ENCODE data around the gene TCEAL5.
A peak's percentile ranks its signal among the peaks of the same experiment; 100 is the strongest.

Gene TCEAL5

DNA sequence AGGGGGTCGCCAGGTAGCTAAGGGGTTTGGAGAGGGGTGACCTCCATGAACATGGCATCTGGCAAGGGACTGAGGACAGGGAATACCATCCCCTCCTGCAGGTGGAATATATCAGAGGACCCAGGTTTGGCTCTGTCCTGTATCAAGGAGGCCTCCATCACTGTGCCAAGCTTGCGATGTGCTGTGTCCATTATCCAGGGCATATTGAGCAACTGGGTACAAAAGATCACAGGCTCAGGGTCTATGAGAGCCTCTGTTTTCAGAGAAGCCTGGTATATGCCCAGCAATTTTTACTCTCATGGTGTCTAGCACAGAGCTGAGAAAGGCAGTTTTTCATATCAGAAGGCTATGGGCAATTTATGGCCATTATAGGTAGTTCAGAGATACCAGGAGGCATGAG lies 16.6 kb upstream of the TCEAL5 start:
- no peak for DNase-seq (ENCODE audit: extremely low spot score)
- ChIA-PET POLR2A (no interaction called here), CTCF (no interaction called here)
- TF ChIP-seq LEF1 (IDR thresholded peaks at IDR 0.05; ENCODE audit: borderline replicate concordance) (no peak), FOXA1 (IDR thresholded peaks at IDR 0.05) (no peak), BHLHE40 (IDR thresholded peaks at IDR 0.05; ENCODE audit: borderline replicate concordance) (no peak)

DNA sequence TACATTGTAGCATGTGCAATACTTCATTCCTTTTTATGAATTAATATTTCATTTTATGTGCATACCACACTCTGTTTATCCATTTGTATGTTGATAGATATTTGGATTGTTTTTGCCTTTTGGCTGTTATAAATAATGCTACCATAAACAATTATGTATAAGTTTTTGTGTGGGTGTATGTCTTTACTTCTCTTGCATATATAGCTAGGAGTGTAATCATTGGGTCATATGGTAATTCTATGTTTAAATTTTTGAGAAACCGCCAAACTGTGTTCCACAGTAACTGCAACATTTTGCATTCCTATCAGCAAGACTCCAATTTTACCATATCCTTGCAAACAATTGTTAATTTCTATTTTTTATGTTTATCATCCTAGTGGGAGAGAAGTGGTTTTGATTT lies 3.1 kb upstream of the TCEAL5 start:
- ChIA-PET CTCF (no interaction called here), POLR2A (interaction anchor here (1.1 kb wide), 1 partner anchor 25 kb away, joined by 3 read pairs; the partner anchor contains the start of gene TCEAL8)
- TF ChIP-seq NFRKB (IDR thresholded peaks at IDR 0.05) (no peak), FOXM1 (IDR thresholded peaks at IDR 0.05; ENCODE audit: borderline replicate concordance) (no peak), HDGF (IDR thresholded peaks at IDR 0.05; ENCODE audit: borderline replicate concordance) (no peak), ARNT (IDR thresholded peaks at IDR 0.05) (no peak), FOXK2 (IDR thresholded peaks at IDR 0.05) (no peak), SUZ12 (IDR thresholded peaks at IDR 0.05) (no peak), L3MBTL2 (conservative IDR thresholded peaks at IDR 0.05) (no peak), CTBP1 (IDR thresholded peaks at IDR 0.05; ENCODE audit: borderline replicate concordance) (no peak), ZNF384 (IDR thresholded peaks at IDR 0.05) (no peak), LEF1 (IDR thresholded peaks at IDR 0.05; ENCODE audit: borderline replicate concordance) (no peak), ELF4 (IDR thresholded peaks at IDR 0.05) (no peak), SP1 (IDR thresholded peaks at IDR 0.05) (no peak), BHLHE40 (IDR thresholded peaks at IDR 0.05; ENCODE audit: borderline replicate concordance) (no peak)
- TF ChIP-seq, protein P1, sequence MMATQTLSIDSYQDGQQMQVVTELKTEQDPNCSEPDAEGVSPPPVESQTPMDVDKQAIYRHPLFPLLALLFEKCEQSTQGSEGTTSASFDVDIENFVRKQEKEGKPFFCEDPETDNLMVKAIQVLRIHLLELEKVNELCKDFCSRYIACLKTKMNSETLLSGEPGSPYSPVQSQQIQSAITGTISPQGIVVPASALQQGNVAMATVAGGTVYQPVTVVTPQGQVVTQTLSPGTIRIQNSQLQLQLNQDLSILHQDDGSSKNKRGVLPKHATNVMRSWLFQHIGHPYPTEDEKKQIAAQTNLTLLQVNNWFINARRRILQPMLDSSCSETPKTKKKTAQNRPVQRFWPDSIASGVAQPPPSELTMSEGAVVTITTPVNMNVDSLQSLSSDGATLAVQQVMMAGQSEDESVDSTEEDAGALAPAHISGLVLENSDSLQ (IDR thresholded peaks at IDR 0.05) = no peak
- DNase-seq (ENCODE audit: extremely low spot score) = no peak

DNA sequence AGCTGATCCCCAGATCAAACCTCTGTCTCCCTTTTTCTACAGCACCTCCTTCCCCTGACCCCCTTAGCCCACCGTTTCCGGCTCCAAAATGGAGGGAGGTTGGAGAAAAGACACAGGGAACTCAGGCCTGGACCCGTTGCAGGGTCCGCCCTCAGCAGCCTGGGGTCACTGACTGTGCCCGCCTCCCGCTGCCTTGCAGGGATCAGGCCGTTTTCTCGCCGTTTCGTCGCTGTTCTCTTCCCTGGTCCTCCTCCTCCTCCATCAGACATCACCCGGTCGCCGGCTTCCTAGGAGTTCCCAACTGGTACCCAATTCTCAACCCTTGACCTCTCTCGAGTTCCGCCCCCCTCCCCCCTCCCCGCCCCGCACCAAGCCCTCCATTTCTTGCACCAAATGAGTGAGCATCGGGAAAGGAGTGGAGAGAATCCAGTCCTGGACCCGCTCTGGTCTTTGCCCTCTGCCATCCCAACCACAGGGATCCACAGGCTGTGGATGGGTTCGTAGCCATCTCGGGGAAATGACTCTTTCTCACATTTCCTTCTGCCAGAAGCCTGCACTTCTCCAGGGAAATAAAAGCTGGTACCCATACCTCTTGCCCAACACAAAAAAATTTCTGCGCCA lies 493 bp downstream of the TCEAL5 start:
- ChIA-PET CTCF (no interaction called here), POLR2A (no interaction called here)
- TF ChIP-seq NFRKB (IDR thresholded peaks at IDR 0.05) (no peak), FOXA1 (IDR thresholded peaks at IDR 0.05) (no peak), ZNF384 (IDR thresholded peaks at IDR 0.05) (no peak), SP1 (IDR thresholded peaks at IDR 0.05) (no peak), L3MBTL2 (conservative IDR thresholded peaks at IDR 0.05) (no peak), CTBP1 (IDR thresholded peaks at IDR 0.05; ENCODE audit: borderline replicate concordance) (no peak)
- DNase-seq (ENCODE audit: extremely low spot score) = no peak

DNA sequence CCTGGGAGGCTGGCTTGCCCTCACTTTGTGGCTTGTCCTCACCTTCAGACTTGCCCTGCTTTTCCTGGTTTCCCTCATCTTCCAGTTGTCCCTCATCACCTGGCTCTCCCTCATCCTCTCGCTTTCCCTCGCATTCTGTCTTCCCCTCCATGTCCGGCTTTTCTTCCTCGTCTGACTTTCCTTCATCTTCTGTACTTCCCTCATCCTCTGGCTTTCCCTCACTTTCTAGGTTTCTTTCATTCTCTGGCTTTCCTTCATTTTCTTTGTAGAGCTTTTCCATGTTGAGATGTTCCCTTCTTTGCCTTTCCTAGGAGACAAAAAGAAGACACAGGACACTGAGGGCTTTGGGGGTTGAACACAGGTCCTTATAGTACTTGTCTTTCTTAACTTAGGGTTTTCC lies 2.3 kb downstream of the TCEAL5 start:
- ChIA-PET POLR2A (no interaction called here), CTCF (no interaction called here)
- no peak for TF ChIP-seq L3MBTL2 (conservative IDR thresholded peaks at IDR 0.05)
- no peak for DNase-seq (ENCODE audit: extremely low spot score)

DNA sequence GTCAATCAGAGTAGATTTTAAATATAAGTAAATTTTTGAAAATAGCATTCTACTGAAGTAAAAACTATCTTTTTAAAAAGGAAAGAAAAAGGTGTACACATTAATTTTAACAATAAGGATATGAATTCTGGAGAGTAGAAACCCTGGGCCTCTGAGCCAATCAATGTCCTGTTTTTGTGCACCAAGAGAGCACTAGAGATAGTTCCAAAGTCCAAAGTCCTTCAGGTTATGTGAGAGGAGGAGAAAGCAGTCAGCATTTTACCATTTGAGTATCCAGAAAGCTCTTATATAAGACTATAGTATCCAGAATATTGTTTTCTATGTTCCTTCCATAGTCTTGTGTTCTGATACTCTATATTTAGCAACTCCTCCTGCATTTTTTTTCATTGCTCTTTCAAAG lies 18.3 kb downstream of the TCEAL5 start:
- DNase-seq (ENCODE audit: extremely low spot score) = no peak
- ChIA-PET POLR2A (interaction anchor here (1.5 kb wide), 1 partner anchor 98 kb away, joined by 3 read pairs; the partner anchor contains the start of gene TCEAL9), CTCF (interaction anchor here (1.4 kb wide), 1 partner anchor 9 kb away, joined by 3 read pairs; no protein-coding TSS in a partner anchor)
- no peak for TF ChIP-seq HDGF (IDR thresholded peaks at IDR 0.05; ENCODE audit: borderline replicate concordance)
- TF ChIP-seq SP1 (IDR thresholded peaks at IDR 0.05) = no peak
- no peak for TF ChIP-seq FOXK2 (IDR thresholded peaks at IDR 0.05)
- no peak for TF ChIP-seq FOXA1 (IDR thresholded peaks at IDR 0.05)
- TF ChIP-seq ARNT (IDR thresholded peaks at IDR 0.05) = no peak
- TF ChIP-seq ZNF384 (IDR thresholded peaks at IDR 0.05) = no peak
- TF ChIP-seq, protein P1 (IDR thresholded peaks at IDR 0.05) = no peak
- TF ChIP-seq SUZ12 (IDR thresholded peaks at IDR 0.05) = no peak
- no peak for TF ChIP-seq L3MBTL2 (conservative IDR thresholded peaks at IDR 0.05)
- TF ChIP-seq BHLHE40 (IDR thresholded peaks at IDR 0.05; ENCODE audit: borderline replicate concordance) = no peak
- TF ChIP-seq ELF4 (IDR thresholded peaks at IDR 0.05) = no peak
- TF ChIP-seq NFRKB (IDR thresholded peaks at IDR 0.05) = no peak
- no peak for TF ChIP-seq LEF1 (IDR thresholded peaks at IDR 0.05; ENCODE audit: borderline replicate concordance)
- TF ChIP-seq TARDBP (IDR thresholded peaks at IDR 0.05) = no peak
- no peak for TF ChIP-seq FOXM1 (IDR thresholded peaks at IDR 0.05; ENCODE audit: borderline replicate concordance)
- TF ChIP-seq CTBP1 (IDR thresholded peaks at IDR 0.05; ENCODE audit: borderline replicate concordance) = no peak

DNA sequence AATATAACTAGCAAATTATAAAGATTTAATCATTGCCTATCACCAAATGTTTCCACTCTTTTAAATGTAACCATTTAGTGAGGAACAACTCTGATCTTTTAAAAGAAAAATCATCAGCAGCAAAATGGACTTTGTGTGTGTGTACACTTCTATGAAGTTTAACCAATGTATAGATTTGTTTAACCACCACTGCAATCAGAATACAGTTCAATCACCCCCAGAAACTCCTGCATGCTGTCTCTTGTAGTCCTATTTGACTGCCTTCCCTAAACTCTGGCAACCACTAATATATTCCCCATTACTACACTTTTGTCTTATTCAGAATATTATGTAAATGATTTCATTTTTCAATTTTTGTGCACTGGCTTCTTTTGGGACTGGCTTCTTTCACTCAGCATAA lies 19.9 kb downstream of the TCEAL5 start:
- ChIA-PET CTCF (interaction anchor here (0.7 kb wide), 1 partner anchor 45 kb away, joined by 3 read pairs; no protein-coding TSS in a partner anchor), POLR2A (no interaction called here)
- no peak for DNase-seq (ENCODE audit: extremely low spot score)
- TF ChIP-seq SP1 (IDR thresholded peaks at IDR 0.05) = no peak
- no peak for TF ChIP-seq ELF4 (IDR thresholded peaks at IDR 0.05)
- TF ChIP-seq ARNT (IDR thresholded peaks at IDR 0.05) = no peak
- no peak for TF ChIP-seq SUZ12 (IDR thresholded peaks at IDR 0.05)
- TF ChIP-seq ZNF384 (IDR thresholded peaks at IDR 0.05) = no peak
- no peak for TF ChIP-seq BHLHE40 (IDR thresholded peaks at IDR 0.05; ENCODE audit: borderline replicate concordance)
- TF ChIP-seq FOXM1 (IDR thresholded peaks at IDR 0.05; ENCODE audit: borderline replicate concordance) = no peak
- TF ChIP-seq NFRKB (IDR thresholded peaks at IDR 0.05) = no peak
- TF ChIP-seq HDGF (IDR thresholded peaks at IDR 0.05; ENCODE audit: borderline replicate concordance) = no peak
- TF ChIP-seq L3MBTL2 (conservative IDR thresholded peaks at IDR 0.05) = no peak
- TF ChIP-seq LEF1 (IDR thresholded peaks at IDR 0.05; ENCODE audit: borderline replicate concordance) = no peak
- TF ChIP-seq FOXA1 (IDR thresholded peaks at IDR 0.05) = no peak
- TF ChIP-seq FOXK2 (IDR thresholded peaks at IDR 0.05) = no peak

DNA sequence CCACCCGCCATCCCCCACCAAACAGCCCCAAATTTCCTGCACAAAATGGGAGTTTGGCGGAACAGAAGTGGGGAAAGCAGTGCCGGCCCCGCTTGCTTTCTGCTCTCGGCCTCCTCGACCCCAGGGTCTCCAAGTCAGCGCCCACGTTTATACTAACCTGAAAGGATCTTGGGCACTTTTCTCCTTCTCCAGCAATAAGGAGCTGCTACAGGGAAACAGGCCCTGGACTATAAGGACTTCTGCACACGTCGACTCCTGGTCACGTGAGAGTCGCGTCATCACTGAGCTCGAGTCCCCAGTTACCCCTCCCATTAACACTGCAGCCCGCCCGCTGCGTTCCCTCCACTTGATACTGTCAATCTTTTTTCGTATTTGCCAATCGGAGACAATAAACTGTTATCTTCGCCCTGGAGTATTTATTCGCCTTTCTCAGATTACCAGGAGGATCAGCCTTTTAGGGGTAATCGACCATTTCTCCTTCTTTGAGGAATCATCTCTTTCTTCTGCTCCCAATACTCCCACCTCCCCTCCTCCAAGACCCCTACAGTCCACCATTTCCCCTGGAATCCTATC lies 21.5 kb downstream of the TCEAL5 start, which contains the start of gene TCEAL8:
TSS of gene TCEAL8 (minus strand) at position 235 of the 573 bp plus-strand sequence. CDS start 1,176 bp downstream, outside the sequence.
- CTCF ChIA-PET = interaction anchor here (0.6 to 0.9 kb wide), 2 partner anchors 209 to 304 kb away, joined by 3 read pairs; no protein-coding TSS in a partner anchor

More for the DNA sequence above, 21.5 kb downstream of the TCEAL5 start, which contains the start of gene TCEAL8:
- DNase-seq (ENCODE audit: extremely low spot score) = peak; percentile 88
- POLR2A ChIA-PET = interaction anchor here (0.5 to 3.0 kb wide), 34 partner anchors 10 to 402 kb away, joined by 3 to 18 read pairs (median 4); partner anchors contain the start of genes BEX3, BEX4, TCEAL7 and TCEAL9
- TF ChIP-seq, protein P1 (IDR thresholded peaks at IDR 0.05) = peak; percentile 95
- TF ChIP-seq BHLHE40 (IDR thresholded peaks at IDR 0.05; ENCODE audit: borderline replicate concordance) = no peak

Measured in HEK293T (cell line).